GM21526 (cell line): ENCODE results near the gene SFXN5.

Source experiments
- ATAC-seq: cut with Tn5 transposase; IDR thresholded peaks from one replicate; pipeline ENCODE4 v1.9.1; 2021; ENCODE audit warnings: moderate library complexity; ENCODE audit not compliant: unreplicated experiment, low FRiP score

The SFXN5 gene

GRCh38 chr2:73021371-73022010 lies 50.0 kb downstream of the SFXN5 start:
- no peak for ATAC-seq

- ATAC-seq: no peak
Measured at GRCh38 chr2:73020657-73021370, 50.7 kb downstream of the SFXN5 start.

GRCh38 chr2:73020306-73020656 lies 51.2 kb downstream of the SFXN5 start:
- no peak for ATAC-seq

- ATAC-seq: no peak
Measured at GRCh38 chr2:73018188-73018825, 53.2 kb downstream of the SFXN5 start.

- ATAC-seq: no peak
Measured at GRCh38 chr2:73013936-73014335, 57.6 kb downstream of the SFXN5 start.

GRCh38 chr2:73009177-73009839 lies 62.2 kb downstream of the SFXN5 start:
- no peak for ATAC-seq

GRCh38 chr2:73008766-73009135 lies 62.8 kb downstream of the SFXN5 start:
- ATAC-seq: no peak

GRCh38 chr2:73007991-73008765 lies 63.3 kb downstream of the SFXN5 start:
- no peak for ATAC-seq

- no peak for ATAC-seq
Measured at GRCh38 chr2:73006969-73007710, 64.4 kb downstream of the SFXN5 start.

- ATAC-seq: no peak
Measured at GRCh38 chr2:73004889-73005596, 66.5 kb downstream of the SFXN5 start.

GRCh38 chr2:73004466-73004865 lies 67.0 kb downstream of the SFXN5 start:
- no peak for ATAC-seq

- no peak for ATAC-seq
Measured at GRCh38 chr2:73003027-73003426, 68.5 kb downstream of the SFXN5 start.

GRCh38 chr2:73000808-73001570 lies 70.5 kb downstream of the SFXN5 start:
- no peak for ATAC-seq

- no peak for ATAC-seq
Measured at GRCh38 chr2:72999729-73000725, 71.5 kb downstream of the SFXN5 start.

GRCh38 chr2:72998724-72999123 lies 72.8 kb downstream of the SFXN5 start:
- no peak for ATAC-seq

- ATAC-seq: no peak
Measured at GRCh38 chr2:72998234-72998651, 73.3 kb downstream of the SFXN5 start.

- no peak for ATAC-seq
Measured at GRCh38 chr2:72996117-72996502, 75.4 kb downstream of the SFXN5 start.
